GM12891 (cell line): Measurements from ENCODE around the gene ATOH7.

Experiments
- PAX5 ChIP-seq: IDR thresholded peaks from 2 replicates; pipeline ENCODE4 v1.6.1; 2011; ENCODE audit warnings: low read length, moderate library complexity, mild to moderate bottlenecking; ENCODE audit not compliant: insufficient read depth, severe bottlenecking
- POLR2A ChIP-seq: IDR thresholded peaks from 2 replicates; pipeline ENCODE4 v1.6.1; 2011; ENCODE audit warnings: low read depth, low read length, control low read depth
- POLR2AphosphoS5 ChIP-seq: IDR thresholded peaks from 2 replicates; pipeline ENCODE4 v1.6.1; 2011; ENCODE audit warnings: low read depth, low read length, control low read depth

DNA sequence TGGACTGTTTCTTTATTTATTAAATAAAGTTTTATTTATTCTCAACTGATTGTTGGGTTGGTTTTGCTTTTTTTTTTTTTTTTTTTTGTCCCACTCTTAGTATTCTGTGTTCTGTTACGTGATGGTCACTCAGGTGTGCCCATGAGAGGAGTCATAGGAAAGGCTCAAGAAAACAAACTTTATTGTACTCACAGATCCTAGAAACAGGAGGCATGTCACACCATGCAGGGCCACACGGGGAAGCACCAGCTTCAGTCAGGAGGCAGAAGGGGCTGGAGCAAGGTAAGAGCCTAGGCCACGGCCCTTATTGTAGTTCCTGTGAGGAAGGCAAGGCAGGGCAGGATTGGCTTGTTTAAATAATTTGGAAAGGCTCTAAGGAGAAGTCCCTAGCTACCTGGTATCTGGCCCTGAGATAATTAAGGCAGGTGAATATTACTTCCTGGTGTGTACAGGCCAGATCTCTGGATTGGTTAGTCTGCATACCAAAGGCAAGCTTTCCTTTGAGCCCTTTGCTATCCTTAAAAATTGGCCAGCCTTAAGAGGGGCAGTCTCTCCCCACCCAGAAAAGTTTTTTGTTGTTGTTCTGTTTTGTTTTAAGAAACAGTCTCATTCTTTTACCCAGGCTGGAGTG is 8.3 kb downstream of the ATOH7 start:
- TF ChIP-seq PAX5 (no peak), POLR2AphosphoS5 (no peak), POLR2A (no peak)
